Trophoblast cell (in vitro differentiated cells and primary cell): ENCODE results near the gene FRMD4A.

ENCODE experiments used
- DNase-seq, 2 donors: peaks; one replicate each; pipeline ENCODE4 v3.0.0-alpha.2; 2016
- H2AFZ ChIP-seq: 2 replicates; pipeline ENCODE4 v1.6.1; 2013; ENCODE audit warnings: low read length, moderate library complexity, mild to moderate bottlenecking; ENCODE audit not compliant: insufficient read depth, poor library complexity
- H2AK5ac ChIP-seq: 2 replicates; pipeline ENCODE4 v1.6.1; 2013; ENCODE audit warnings: mild to moderate bottlenecking, low read length
- H2BK120ac ChIP-seq: 2 replicates; pipeline ENCODE4 v1.6.1; 2013; ENCODE audit warnings: low read length, mild to moderate bottlenecking, moderate library complexity; ENCODE audit not compliant: insufficient read depth, poor library complexity
- H2BK12ac ChIP-seq: 2 replicates; pipeline ENCODE4 v1.6.1; 2013; ENCODE audit warnings: mild to moderate bottlenecking, low read length, moderate library complexity
- H2BK5ac ChIP-seq: 2 replicates; pipeline ENCODE4 v1.6.1; 2013; ENCODE audit warnings: low read length, low read depth, moderate library complexity, mild to moderate bottlenecking; ENCODE audit not compliant: poor library complexity
- H3K14ac ChIP-seq: 2 replicates; pipeline ENCODE4 v1.6.1; 2013; ENCODE audit warnings: mild to moderate bottlenecking, low read length
- H3K18ac ChIP-seq: 2 replicates; pipeline ENCODE4 v1.6.1; 2013; ENCODE audit warnings: mild to moderate bottlenecking, low read length
- H3K23ac ChIP-seq: 2 replicates; pipeline ENCODE4 v1.6.1; 2013; ENCODE audit warnings: low read length
- H3K27ac ChIP-seq: 2 replicates; pipeline ENCODE4 v1.5.1; 2013; ENCODE audit warnings: low read depth, mild to moderate bottlenecking, inconsistent platforms, low read length, moderate library complexity
- H3K27me3 ChIP-seq: 2 replicates; pipeline ENCODE4 v1.6.1; 2013; ENCODE audit warnings: inconsistent platforms, mild to moderate bottlenecking, low read length, moderate library complexity; ENCODE audit not compliant: insufficient read depth
- H3K36me3 ChIP-seq, 2 experiments: 1 replicate in 1 of 2; 2 replicates in 1 of 2; pipeline ENCODE4 v1.6.1; 2013; ENCODE audit warnings: low read length in 2 of 2, mild to moderate bottlenecking in 2 of 2, moderate library complexity in 1 of 2; ENCODE audit not compliant: insufficient read depth in 2 of 2, control insufficient read depth in 1 of 2
- H3K4ac ChIP-seq: 2 replicates; pipeline ENCODE4 v1.6.1; 2013; ENCODE audit warnings: low read depth, mild to moderate bottlenecking, low read length, moderate library complexity
- H3K4me1 ChIP-seq, 2 experiments: 1 replicate in 1 of 2; 2 replicates in 1 of 2; pipeline ENCODE4 v1.6.1; 2013; ENCODE audit warnings: low read length in 2 of 2, mild to moderate bottlenecking in 2 of 2, moderate library complexity in 1 of 2; ENCODE audit not compliant: insufficient read depth in 2 of 2, control insufficient read depth in 1 of 2
- H3K4me2 ChIP-seq: 2 replicates; pipeline ENCODE4 v1.6.1; 2013; ENCODE audit warnings: inconsistent platforms, mild to moderate bottlenecking, low read length, moderate library complexity
- H3K4me3 ChIP-seq: 2 replicates; pipeline ENCODE4 v1.5.1; 2013; ENCODE audit warnings: mild to moderate bottlenecking, low read depth, low read length, inconsistent platforms
- H3K79me1 ChIP-seq: one replicate; pipeline ENCODE4 v1.6.1; 2013; ENCODE audit warnings: low read length
- H3K79me2 ChIP-seq: 2 replicates; pipeline ENCODE4 v1.6.1; 2013; ENCODE audit warnings: low read length, mild to moderate bottlenecking; ENCODE audit not compliant: control insufficient read depth, insufficient read depth, poor library complexity
- H3K9ac ChIP-seq: 2 replicates; pipeline ENCODE4 v1.6.1; 2013; ENCODE audit warnings: mild to moderate bottlenecking, low read length
- H3K9me3 ChIP-seq: 2 replicates; pipeline ENCODE4 v1.6.1; 2013; ENCODE audit warnings: low read depth, mild to moderate bottlenecking, control low read depth, inconsistent platforms, low read length; ENCODE audit not compliant: insufficient read depth
- H4K12ac ChIP-seq: 2 replicates; pipeline ENCODE4 v1.6.1; 2013; ENCODE audit warnings: low read depth, mild to moderate bottlenecking, low read length, moderate library complexity
- H4K8ac ChIP-seq: 2 replicates; pipeline ENCODE4 v1.6.1; 2013; ENCODE audit warnings: low read depth, mild to moderate bottlenecking, low read length, moderate library complexity
- H4K91ac ChIP-seq: one replicate; pipeline ENCODE4 v1.6.1; 2013; ENCODE audit warnings: low read depth, mild to moderate bottlenecking, low read length, moderate library complexity
- WGBS: extraction: QIAGEN DNeasy Blood & Tissue Kit; methylation state at CpG from one replicate; pipeline ENCODE4 v1.1.7; 2013; ENCODE audit warnings: missing lambda C conversion rate; ENCODE audit not compliant: insufficient read length, insufficient coverage; ENCODE audit errors: extremely low coverage; 5-methylcytosine and 5-hydroxymethylcytosine counted together

The FRMD4A gene

GRCh38 chr10:13892871-13893270 is 437.9 kb downstream of the FRMD4A start:
- no peaks in the 10 kb centered on the region for H3K36me3 ChIP-seq
- no peak overlapping the region for H2BK120ac ChIP-seq
- H3K9ac ChIP-seq = no peak overlapping the region
- H3K79me2 ChIP-seq = peaks cover 7% of the 10 kb centered on the region
- no peak overlapping the region for H4K12ac ChIP-seq
- WGBS = no CpG with 5 or more reads among the region's 5 CpGs
- no peak overlapping the region for H3K4me2 ChIP-seq
- H3K18ac ChIP-seq = no peak overlapping the region
- no peaks in the 10 kb centered on the region for H3K9me3 ChIP-seq
- peak overlapping the region; percentile 41 for H4K8ac ChIP-seq
- H2BK12ac ChIP-seq = peak overlapping the region; percentile 68
- peaks cover 17 to 21% of the 10 kb centered on the region in 2 experiments for H3K4me1 ChIP-seq
- H3K23ac ChIP-seq = no peak overlapping the region
- H2BK5ac ChIP-seq = no peak overlapping the region
- peaks cover 4% of the 10 kb centered on the region for H3K27me3 ChIP-seq
- no peak overlapping the region for H3K14ac ChIP-seq
- peak; percentile 33 to 74 for DNase-seq
- peak overlapping the region; percentile 42 for H4K91ac ChIP-seq
- H3K4ac ChIP-seq = no peak overlapping the region
- H2AK5ac ChIP-seq = no peak overlapping the region
- no peak overlapping the region for H3K27ac ChIP-seq
- no peak overlapping the region for H3K4me3 ChIP-seq
- H3K79me1 ChIP-seq = peaks cover 10% of the 10 kb centered on the region
- peak overlapping the region; percentile 19 for H2AFZ ChIP-seq

GRCh38 chr10:13892001-13892491 is 438.7 kb downstream of the FRMD4A start:
- Histone ChIP-seq H3K27ac (no peak overlapping the region), H4K8ac (peak overlapping the region; percentile 68), H3K9ac (peak overlapping the region; percentile 28), H3K23ac (no peak overlapping the region), H3K4me1 (peaks cover 17 to 21% of the 10 kb centered on the region in 2 experiments), H3K18ac (peak overlapping the region; percentile 72), H2BK12ac (peak overlapping the region; percentile 94), H3K4ac (peak overlapping the region; percentile 86), H4K12ac (peak overlapping the region; percentile 85), H3K4me2 (peak overlapping the region; percentile 72), H3K9me3 (no peaks in the 10 kb centered on the region), H2AFZ (no peak overlapping the region), H3K79me1 (peaks cover 10% of the 10 kb centered on the region), H3K4me3 (peak overlapping the region; percentile 58), H3K36me3 (no peaks in the 10 kb centered on the region), H2BK5ac (peak overlapping the region; percentile 75), H2AK5ac (peak overlapping the region; percentile 64), H2BK120ac (peak overlapping the region; percentile 95), H4K91ac (peak overlapping the region; percentile 92), H3K27me3 (peaks cover 4% of the 10 kb centered on the region), H3K14ac (peak overlapping the region; percentile 89), H3K79me2 (peaks cover 7% of the 10 kb centered on the region)
- no CpG with 5 or more reads among the region's 30 CpGs for WGBS
- DNase-seq = no peak

GRCh38 chr10:13891128-13892000 is 439.4 kb downstream of the FRMD4A start:
- H3K14ac ChIP-seq = peak overlapping the region; percentile 91
- H3K4ac ChIP-seq = peak overlapping the region; percentile 86
- H3K9ac ChIP-seq = peak overlapping the region; percentile 70
- peak overlapping the region; percentile 50 for H2AFZ ChIP-seq
- H4K8ac ChIP-seq = peak overlapping the region; percentile 82
- H3K18ac ChIP-seq = peak overlapping the region; percentile 95
- peak overlapping the region; percentile 37 for H2BK12ac ChIP-seq
- no peak overlapping the region for H2AK5ac ChIP-seq
- WGBS = no CpG with 5 or more reads among the region's 87 CpGs
- H3K4me2 ChIP-seq = peak overlapping the region; percentile 72
- peak overlapping the region; percentile 85 for H4K12ac ChIP-seq
- peak overlapping the region; percentile 92 for H4K91ac ChIP-seq
- H3K23ac ChIP-seq = no peak overlapping the region
- H3K79me2 ChIP-seq = peaks cover 7% of the 10 kb centered on the region
- H3K27ac ChIP-seq = no peak overlapping the region
- H2BK120ac ChIP-seq = peak overlapping the region; percentile 95
- peaks cover 21 to 24% of the 10 kb centered on the region in 2 experiments for H3K4me1 ChIP-seq
- no peaks in the 10 kb centered on the region for H3K36me3 ChIP-seq
- peak overlapping the region; percentile 86 for H2BK5ac ChIP-seq
- peaks cover 4% of the 10 kb centered on the region for H3K27me3 ChIP-seq
- no peaks in the 10 kb centered on the region for H3K9me3 ChIP-seq
- peak; percentile 54 to 83 for DNase-seq
- H3K79me1 ChIP-seq = peaks cover 10% of the 10 kb centered on the region
- H3K4me3 ChIP-seq = peak overlapping the region; percentile 58

DNA sequence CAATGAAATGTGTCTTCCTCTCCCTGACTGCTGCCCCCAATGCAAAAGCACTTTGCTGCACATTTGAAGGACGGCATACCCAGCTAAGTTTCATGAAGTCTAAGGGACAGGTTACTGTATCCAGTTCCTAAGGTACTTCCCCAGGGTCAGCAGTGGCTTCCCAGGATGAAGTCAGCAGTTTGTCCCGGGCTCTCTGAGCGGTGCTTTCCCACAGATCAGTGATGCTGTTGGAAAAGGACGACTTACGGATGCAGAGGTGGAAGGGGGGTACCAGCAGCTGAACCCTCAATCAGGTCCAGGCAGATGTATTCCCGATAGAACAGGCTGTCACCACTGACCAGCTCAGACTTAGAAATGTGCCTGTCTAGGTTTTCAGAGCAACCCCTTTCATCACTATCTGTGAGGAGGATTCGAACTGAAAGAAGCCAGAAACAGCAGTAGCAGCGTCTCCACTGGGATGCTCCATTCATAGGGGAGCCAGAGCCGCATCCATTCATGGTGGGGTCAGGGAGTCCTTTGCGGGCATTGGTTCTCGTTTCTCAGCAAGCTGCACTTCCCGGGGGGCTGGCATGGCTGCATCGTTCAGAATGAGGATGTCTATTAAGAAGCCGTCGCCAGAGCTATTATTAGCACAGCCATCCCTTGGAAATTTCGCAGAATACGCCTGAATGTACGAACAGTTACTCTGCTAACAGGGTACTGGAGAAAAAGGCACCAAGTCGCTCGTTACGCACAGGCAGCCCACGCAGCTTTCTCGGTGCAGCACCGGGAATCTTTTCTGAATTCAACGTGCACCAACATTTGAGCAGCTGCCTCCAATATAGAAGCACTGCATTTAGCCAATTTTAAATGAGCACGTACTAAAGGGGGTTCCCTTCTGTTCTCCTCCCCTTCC is 440.2 kb downstream of the FRMD4A start:
- no peak overlapping the region for H2BK5ac ChIP-seq
- H4K12ac ChIP-seq = peak overlapping the region; percentile 77
- peak overlapping the region; percentile 74 for H2BK120ac ChIP-seq
- H3K23ac ChIP-seq = no peak overlapping the region
- peaks cover 7% of the 10 kb centered on the region for H3K79me2 ChIP-seq
- H4K8ac ChIP-seq = peak overlapping the region; percentile 82
- H3K27me3 ChIP-seq = peaks cover 4% of the 10 kb centered on the region
- H3K14ac ChIP-seq = peak overlapping the region; percentile 91
- peak overlapping the region; percentile 50 for H2AFZ ChIP-seq
- WGBS = no CpG with 5 or more reads among the region's 26 CpGs
- no peak overlapping the region for H2AK5ac ChIP-seq
- H3K27ac ChIP-seq = no peak overlapping the region
- H2BK12ac ChIP-seq = peak overlapping the region; percentile 37
- no peak overlapping the region for H3K4me3 ChIP-seq
- no peak overlapping the region for H3K4ac ChIP-seq
- peaks cover 24 to 30% of the 10 kb centered on the region in 2 experiments for H3K4me1 ChIP-seq
- no peaks in the 10 kb centered on the region for H3K36me3 ChIP-seq
- H3K9ac ChIP-seq = no peak overlapping the region
- DNase-seq = peak in 1 of 2 donors; percentile 44
- H3K18ac ChIP-seq = peak overlapping the region; percentile 95
- peaks cover 10% of the 10 kb centered on the region for H3K79me1 ChIP-seq
- H3K9me3 ChIP-seq = no peaks in the 10 kb centered on the region
- peak overlapping the region; percentile 72 for H3K4me2 ChIP-seq
- peak overlapping the region; percentile 92 for H4K91ac ChIP-seq
